T-cell (primary cell): ENCODE data around the gene CYP1B1. TPM values are rescaled to one million over a fixed set of nuclear protein-coding genes. Genes with fewer than 3 reads are reported as not detected.

Experiments used
- ATAC-seq, 4 experiments: fragments of 200-7000 bp in 3 of 4; fragments of 150-1000 bp in 1 of 4; cut with Tn5 transposase; replicated peaks in 1 of 4; 1 replicate in 3 of 4; 2 replicates in 1 of 4; pipeline ENCODE4 v1.10.0; 2021; ENCODE audit warnings: moderate library complexity in 3 of 4, mild to moderate bottlenecking in 2 of 4, moderate number of reproducible peaks in 1 of 4
- CTCF ChIA-PET, 2 donors: fragments of 300-600 bp; sonication (Branson Sonifier 250); formaldehyde crosslinking; loops; one replicate each; lab custom pipeline; 2022; ENCODE audit warnings: antibody characterized with exemption in 2 of 2; lab: Charles Lee
- POLR2A ChIA-PET, 2 donors: fragments of 300-600 bp; sonication (Branson Sonifier 250); formaldehyde crosslinking; loops; one replicate each; lab custom pipeline; 2022; ENCODE audit warnings: antibody characterized with exemption in 2 of 2; lab: Charles Lee
- DNase-seq, 35 experiments: peaks; one replicate each; pipeline versions ENCODE4 v3.0.0 to v3.0.0-alpha.2; 2013 to 2023
- H3K27ac ChIP-seq: one replicate; pipeline ENCODE4 v1.5.1; 2013; ENCODE audit warnings: low read length
- H3K27me3 ChIP-seq, 2 experiments: replicated peaks in 1 of 2; 1 replicate in 1 of 2; 2 replicates in 1 of 2; pipeline versions ENCODE4 v1.6.1 to v1.7.0; 2013; ENCODE audit warnings: low read length in 1 of 2, mixed read lengths in 1 of 2; ENCODE audit not compliant: control insufficient read depth in 2 of 2, insufficient read depth in 2 of 2; ENCODE audit errors: extremely low read depth in 1 of 2
- H3K36me3 ChIP-seq, 2 donors: 1 replicate in 1 of 2; 2 replicates in 1 of 2; pipeline versions ENCODE4 v1.6.1 to v1.7.0; 2013; ENCODE audit warnings: low read length in 1 of 2; ENCODE audit not compliant: control insufficient read depth in 2 of 2, insufficient read depth in 1 of 2; ENCODE audit errors: extremely low read depth in 1 of 2
- H3K4me1 ChIP-seq, 2 experiments: 1 replicate in 1 of 2; 2 replicates in 1 of 2; pipeline versions ENCODE4 v1.6.1 to v1.7.0; 2013; ENCODE audit warnings: low read length in 2 of 2, mixed read lengths in 1 of 2; ENCODE audit not compliant: insufficient read depth in 2 of 2, control insufficient read depth in 1 of 2; ENCODE audit errors: extremely low read depth in 1 of 2
- H3K4me3 ChIP-seq, 2 donors: 1 replicate in 1 of 2; 2 replicates in 1 of 2; pipeline versions ENCODE4 v1.5.1 to v1.7.0; 2013; ENCODE audit warnings: mild to moderate bottlenecking in 2 of 2, low read length in 1 of 2, moderate library complexity in 1 of 2; ENCODE audit not compliant: control insufficient read depth in 1 of 2; ENCODE audit errors: extremely low read depth in 1 of 2
- H3K9me3 ChIP-seq: 2 replicates; pipeline ENCODE4 v1.7.0; 2013
- H3K27ac Mint-ChIP-seq, 2 donors: one replicate each; pipeline ENCODE4 v1.8.0; 2020 to 2021; ENCODE audit warnings: mild to moderate bottlenecking in 2 of 2, mixed read lengths in 2 of 2
- H3K27me3 Mint-ChIP-seq, 2 donors: one replicate each; pipeline ENCODE4 v1.8.0; 2021 to 2022; ENCODE audit warnings: mixed read lengths in 2 of 2
- H3K36me3 Mint-ChIP-seq: one replicate; pipeline ENCODE4 v1.8.0; 2021; ENCODE audit warnings: mixed read lengths
- H3K4me1 Mint-ChIP-seq, 3 donors: one replicate each; pipeline ENCODE4 v1.8.0; 2020 to 2022; ENCODE audit warnings: mixed read lengths in 3 of 3, mild to moderate bottlenecking in 1 of 3
- H3K4me3 Mint-ChIP-seq, 3 donors: one replicate each; pipeline ENCODE4 v1.8.0; 2020 to 2022; ENCODE audit warnings: mild to moderate bottlenecking in 3 of 3, mixed read lengths in 3 of 3, moderate library complexity in 3 of 3
- H3K9me3 Mint-ChIP-seq, 3 donors: one replicate each; pipeline ENCODE4 v1.8.0; 2020 to 2022; ENCODE audit warnings: mixed read lengths in 3 of 3
- WGBS: methylation state at CpG from one replicate; pipeline ENCODE4 v1.1.5; 2013; ENCODE audit warnings: missing lambda C conversion rate; ENCODE audit not compliant: insufficient coverage; 5-methylcytosine and 5-hydroxymethylcytosine counted together
- total RNA-seq, 35 experiments: library from RNA in 6 of 35; stranded (reverse) in 6 of 35; fragments of 120-200 nt in 1 of 35; gene quantifications; one replicate each; pipeline versions ENCODE4 v1.2.1 to v1.2.4 and lab custom pipeline; 2013 to 2026

The CYP1B1 gene
- total RNA-seq, 5 donors from 2014 or later (not counting 1 experiment from before 2014, with no cell fraction given): 0.66 to 0.85 (median 0.76) TPM; not detected in 2

- H3K36me3 ChIP-seq: no peaks in the 10 kb centered on the region
- Mint-ChIP-seq H3K4me1 (peaks cover 6 to 11% (median 9%) of the 10 kb centered on the region in 3 donors), H3K4me3 (no peak overlapping the region), H3K9me3 (no peaks in the 10 kb centered on the region), H3K27me3 (peaks cover 65 to 71% of the 10 kb centered on the region in 2 donors), H3K27ac (no peak overlapping the region), H3K36me3 (no peaks in the 10 kb centered on the region)
- ChIA-PET POLR2A (interaction anchor here in 1 of 2 donors (0.6 kb wide), 1 partner anchor 211 kb away, joined by 7 read pairs; no protein-coding TSS in a partner anchor), CTCF (no interaction called here)
- ATAC-seq (no peak), DNase-seq (no peak)
- no peaks in the 10 kb centered on the region for H3K4me1 ChIP-seq
- H3K4me3 ChIP-seq: no peak overlapping the region
- H3K27ac ChIP-seq: no peak overlapping the region
- H3K27me3 ChIP-seq: peaks cover 7 to 26% of the 10 kb centered on the region in 2 experiments
- H3K9me3 ChIP-seq: no peaks in the 10 kb centered on the region
- 34% methylated on average over 13 of the region's 19 CpGs for WGBS
Measured at GRCh38 chr2:38095996-38096861, 20.3 kb upstream of the CYP1B1 start.

DNA sequence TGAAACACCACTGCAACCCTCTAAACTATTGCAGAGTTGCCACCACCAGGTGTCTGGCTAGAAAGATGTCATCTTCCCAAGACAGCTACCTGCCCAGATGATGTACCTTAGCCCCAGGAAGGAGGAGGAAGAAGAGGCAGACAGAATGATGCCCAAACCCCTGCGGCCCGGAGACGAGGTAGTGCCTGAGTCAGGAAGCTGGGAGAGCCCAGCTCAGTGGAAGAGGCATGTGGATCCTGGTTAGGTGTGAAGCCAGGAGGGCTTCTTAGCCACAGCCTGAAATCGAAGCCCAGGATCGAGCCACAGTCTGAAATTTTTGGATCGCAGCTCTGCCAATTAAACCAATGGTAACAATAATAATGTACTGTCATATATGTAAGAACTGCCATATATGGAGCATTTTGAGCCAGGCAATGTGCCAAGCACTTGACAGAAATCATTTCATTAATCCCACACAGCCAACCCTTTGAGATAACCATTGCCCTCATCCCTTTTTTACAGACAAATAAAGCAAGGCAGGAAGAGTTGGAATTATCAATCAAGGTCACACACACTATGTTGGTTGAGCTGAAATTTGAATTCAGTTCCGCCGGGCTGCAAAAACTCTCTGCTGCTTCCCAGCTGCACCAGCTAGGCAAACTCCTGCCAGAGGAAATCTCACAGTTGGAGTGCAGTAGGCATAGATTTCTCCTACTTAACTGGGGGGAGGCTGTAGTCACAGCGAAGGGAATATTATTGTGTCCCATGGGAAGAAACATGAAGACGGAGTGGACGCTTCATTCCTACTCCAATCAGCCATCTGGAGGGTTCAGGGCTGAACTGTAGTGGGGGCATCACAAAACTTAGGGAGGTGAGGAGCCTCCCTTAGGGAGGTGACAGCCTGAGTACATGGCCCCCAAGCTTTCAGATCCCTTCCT lies 19.4 kb upstream of the CYP1B1 start:
- Histone ChIP-seq H3K4me1 (no peaks in the 10 kb centered on the region), H3K27ac (no peak overlapping the region), H3K4me3 (no peak overlapping the region), H3K27me3 (peaks cover 7 to 24% of the 10 kb centered on the region in 2 experiments), H3K9me3 (no peaks in the 10 kb centered on the region), H3K36me3 (no peaks in the 10 kb centered on the region)
- DNase-seq (no peak), ATAC-seq (no peak)
- POLR2A ChIA-PET: interaction anchor here in 1 of 2 donors (0.6 kb wide), 1 partner anchor 210 kb away, joined by 7 read pairs; no protein-coding TSS in a partner anchor
- Mint-ChIP-seq H3K9me3 (no peaks in the 10 kb centered on the region), H3K27ac (no peak overlapping the region), H3K27me3 (peaks cover 58 to 64% of the 10 kb centered on the region in 2 donors), H3K4me3 (no peak overlapping the region), H3K4me1 (peaks cover 6 to 11% (median 9%) of the 10 kb centered on the region in 3 donors), H3K36me3 (no peaks in the 10 kb centered on the region)
- CTCF ChIA-PET: no interaction called here
- 81% methylated on average over 3 of the region's 11 CpGs for WGBS

DNA sequence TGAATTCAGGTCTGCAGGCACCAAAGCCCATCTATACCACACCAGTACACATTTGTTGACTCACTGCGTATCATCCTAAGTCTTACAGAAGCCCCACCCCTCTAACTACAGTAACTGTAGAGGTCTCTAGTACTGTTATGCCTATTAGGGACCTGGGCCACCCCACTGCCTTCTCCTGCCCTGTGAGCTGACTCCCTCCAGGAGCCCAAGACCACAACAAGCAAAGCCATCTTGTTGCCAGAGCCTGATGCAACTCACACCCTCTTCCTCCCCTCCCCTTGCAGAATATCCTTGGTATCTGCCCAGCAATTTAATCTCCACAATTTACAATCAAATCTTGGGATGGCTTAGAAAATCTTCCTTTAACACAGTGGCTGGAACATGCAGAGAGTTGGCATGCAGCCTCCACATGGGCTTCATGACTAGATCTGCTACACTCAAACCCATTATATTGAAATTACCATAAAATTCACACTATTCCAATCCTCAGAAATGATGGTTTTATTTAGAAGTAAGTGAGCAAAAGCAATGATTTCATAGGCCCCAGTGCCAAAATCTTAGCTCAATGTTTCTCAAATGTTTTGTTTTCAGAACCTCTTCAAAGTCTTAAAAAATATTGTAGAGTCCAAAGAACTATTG lies 17.7 kb upstream of the CYP1B1 start:
- Mint-ChIP-seq H3K36me3 (no peaks in the 10 kb centered on the region), H3K9me3 (no peaks in the 10 kb centered on the region), H3K27ac (no peak overlapping the region), H3K4me1 (peaks cover 6 to 9% (median 7%) of the 10 kb centered on the region in 3 donors), H3K27me3 (peaks cover 46 to 49% of the 10 kb centered on the region in 2 donors), H3K4me3 (no peak overlapping the region)
- ATAC-seq (no peak), DNase-seq (no peak)
- H3K4me1 ChIP-seq: no peaks in the 10 kb centered on the region
- no peaks in the 10 kb centered on the region for H3K9me3 ChIP-seq
- no peak overlapping the region for H3K27ac ChIP-seq
- WGBS: no CpG with 5 or more reads among the region's 1 CpG
- H3K27me3 ChIP-seq: peaks cover 3 to 24% of the 10 kb centered on the region in 2 experiments
- CTCF ChIA-PET: interaction anchor here in 1 of 2 donors (0.6 kb wide), 1 partner anchor 1096 kb away, joined by 4 read pairs; no protein-coding TSS in a partner anchor
- no peaks in the 10 kb centered on the region for H3K36me3 ChIP-seq
- POLR2A ChIA-PET: no interaction called here
- no peak overlapping the region for H3K4me3 ChIP-seq

GRCh38 chr2:38092196-38092902 lies 16.4 kb upstream of the CYP1B1 start:
- CTCF ChIA-PET: no interaction called here
- H3K27me3 Mint-ChIP-seq: peaks cover 42% of the 10 kb centered on the region in 2 donors
- 33% methylated on average over 6 of the region's 11 CpGs for WGBS

GRCh38 chr2:38091760-38092159 lies 15.8 kb upstream of the CYP1B1 start:
- Histone ChIP-seq H3K27me3 (peaks cover 0 to 22% of the 10 kb centered on the region in 2 experiments), H3K27ac (no peak overlapping the region), H3K4me1 (no peaks in the 10 kb centered on the region), H3K4me3 (no peak overlapping the region), H3K36me3 (no peaks in the 10 kb centered on the region), H3K9me3 (no peaks in the 10 kb centered on the region)
- Mint-ChIP-seq H3K4me3 (no peak overlapping the region), H3K9me3 (no peaks in the 10 kb centered on the region), H3K27ac (no peak overlapping the region), H3K27me3 (peaks cover 39 to 40% of the 10 kb centered on the region in 2 donors), H3K36me3 (no peaks in the 10 kb centered on the region), H3K4me1 (peaks cover 0 to 2% (median 0%) of the 10 kb centered on the region in 3 donors)
- CTCF ChIA-PET: no interaction called here
- ATAC-seq (no peak), DNase-seq (no peak)
- POLR2A ChIA-PET: interaction anchor here in 1 of 2 donors (0.6 kb wide), 1 partner anchor 138 kb away, joined by 9 read pairs; no protein-coding TSS in a partner anchor
- 90% methylated on average over 5 of the region's 5 CpGs for WGBS

More at GRCh38 chr2:38092196-38092902, 16.4 kb upstream of the CYP1B1 start:
- no peaks in the 10 kb centered on the region for H3K36me3 ChIP-seq
- H3K9me3 ChIP-seq: no peaks in the 10 kb centered on the region
- Mint-ChIP-seq H3K36me3 (no peaks in the 10 kb centered on the region), H3K4me1 (peaks cover 0 to 2% (median 0%) of the 10 kb centered on the region in 3 donors), H3K4me3 (no peak overlapping the region), H3K27ac (no peak overlapping the region), H3K9me3 (no peaks in the 10 kb centered on the region)
- H3K27ac ChIP-seq: no peak overlapping the region
- H3K27me3 ChIP-seq: peaks cover 0 to 24% of the 10 kb centered on the region in 2 experiments
- ATAC-seq (no peak), DNase-seq (no peak)
- POLR2A ChIA-PET: interaction anchor here in 1 of 2 donors (0.6 kb wide), 1 partner anchor 137 kb away, joined by 9 read pairs; no protein-coding TSS in a partner anchor
- H3K4me1 ChIP-seq: no peaks in the 10 kb centered on the region
- no peak overlapping the region for H3K4me3 ChIP-seq
